ENCODE results near the gene SP1. TPM values are rescaled to one million over a fixed set of nuclear protein-coding genes. Genes with fewer than 3 reads are reported as not detected.
A peak's percentile ranks its signal among the peaks of the same experiment; 100 is the strongest.

SP1 gene
- total RNA-seq, 2 donors from 2014 or later = 50.9 to 65.6 TPM

DNA sequence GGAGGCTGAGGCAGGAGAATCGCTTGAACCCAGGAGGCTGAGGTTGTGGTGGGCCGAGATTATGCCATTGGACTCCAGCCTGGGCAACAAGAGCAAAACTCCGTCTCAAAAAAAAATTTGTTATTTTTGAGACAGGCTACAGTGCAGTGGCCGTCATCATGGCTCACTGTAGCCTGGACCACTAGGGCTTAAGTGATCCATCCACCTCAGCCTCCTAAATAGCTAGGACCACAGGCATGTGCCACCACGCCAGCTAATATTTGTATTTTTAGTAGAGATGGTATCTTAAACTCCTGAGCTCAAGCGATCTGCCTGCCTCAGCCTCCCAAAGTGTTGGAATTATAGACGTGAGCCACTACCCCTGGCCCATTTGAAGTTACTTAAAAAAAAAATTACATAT, 71.0 kb downstream of the SP1 start:
- Histone ChIP-seq H3K36me3 (peaks cover 26% of the 10 kb centered on the region), H3K4me3 (no peak overlapping the region), H3K4me1 (ENCODE audit: control insufficient read depth in 1 of 2, low read depth in 2 of 2) (peaks cover 17 to 22% of the 10 kb centered on the region in 2 donors), H3K27me3 (replicated peaks; ENCODE audit: insufficient read depth) (no peaks in the 10 kb centered on the region), H3K9me3 (no peaks in the 10 kb centered on the region), H3K27ac (no peak overlapping the region)
- no peak for DNase-seq (ENCODE audit: low spot score)
- no peak for TF ChIP-seq CTCF (IDR thresholded peaks at IDR 0.05)
- ATAC-seq (ENCODE audit: insufficient number of reproducible peaks, low FRiP score, low read depth) = no peak

- Histone ChIP-seq H3K27me3 (replicated peaks; ENCODE audit: insufficient read depth) (no peaks in the 10 kb centered on the region), H3K9me3 (no peaks in the 10 kb centered on the region), H3K4me1 (ENCODE audit: control insufficient read depth in 1 of 2, low read depth in 2 of 2) (peaks cover 17 to 22% of the 10 kb centered on the region in 2 donors), H3K27ac (peak within 1 kb of the TSS; percentile 96 to 98), H3K4me3 (peak within 1 kb of the TSS; percentile 99), H3K36me3 (peaks cover 32% of the 10 kb centered on the region)
- peak; percentile 94 for ATAC-seq (ENCODE audit: insufficient number of reproducible peaks, low FRiP score, low read depth)
- TF ChIP-seq CTCF (IDR thresholded peaks at IDR 0.05) = peak; percentile 87
- peak; percentile 93 for DNase-seq (ENCODE audit: low spot score)
Observed at GRCh38 chr12:53451661-53452158, 71.7 kb downstream of the SP1 start, which contains the start of gene PCBP2. PCBP2 (plus strand) TSS chr12:53452102; CDS start chr12:53454801, 2,699 bp downstream.

- ATAC-seq (ENCODE audit: insufficient number of reproducible peaks, low FRiP score, low read depth) (peak; percentile 32), DNase-seq (ENCODE audit: low spot score) (peak; percentile 78)
- Histone ChIP-seq H3K4me1 (ENCODE audit: control insufficient read depth in 1 of 2, low read depth in 2 of 2) (peaks cover 17 to 22% of the 10 kb centered on the region in 2 donors), H3K36me3 (peaks cover 39% of the 10 kb centered on the region), H3K9me3 (no peaks in the 10 kb centered on the region), H3K4me3 (peak overlapping the region; percentile 99), H3K27me3 (replicated peaks; ENCODE audit: insufficient read depth) (no peaks in the 10 kb centered on the region), H3K27ac (peak overlapping the region; percentile 96 to 98)
- TF ChIP-seq CTCF (IDR thresholded peaks at IDR 0.05) = peak; percentile 35
Observed at GRCh38 chr12:53452159-53453077, 72.4 kb downstream of the SP1 start.

GRCh38 chr12:53453953-53454640, 74.1 kb downstream of the SP1 start:
- no peak overlapping the region for H3K27ac ChIP-seq
- no peak for ATAC-seq (ENCODE audit: insufficient number of reproducible peaks, low FRiP score, low read depth)
- peaks cover 17 to 22% of the 10 kb centered on the region in 2 donors for H3K4me1 ChIP-seq (ENCODE audit: control insufficient read depth in 1 of 2, low read depth in 2 of 2)
- H3K9me3 ChIP-seq = no peaks in the 10 kb centered on the region
- peaks cover 45% of the 10 kb centered on the region for H3K36me3 ChIP-seq
- peak overlapping the region; percentile 99 for H3K4me3 ChIP-seq
- DNase-seq (ENCODE audit: low spot score) = no peak
- no peak for TF ChIP-seq CTCF (IDR thresholded peaks at IDR 0.05)
- no peaks in the 10 kb centered on the region for H3K27me3 ChIP-seq (replicated peaks; ENCODE audit: insufficient read depth)

DNA sequence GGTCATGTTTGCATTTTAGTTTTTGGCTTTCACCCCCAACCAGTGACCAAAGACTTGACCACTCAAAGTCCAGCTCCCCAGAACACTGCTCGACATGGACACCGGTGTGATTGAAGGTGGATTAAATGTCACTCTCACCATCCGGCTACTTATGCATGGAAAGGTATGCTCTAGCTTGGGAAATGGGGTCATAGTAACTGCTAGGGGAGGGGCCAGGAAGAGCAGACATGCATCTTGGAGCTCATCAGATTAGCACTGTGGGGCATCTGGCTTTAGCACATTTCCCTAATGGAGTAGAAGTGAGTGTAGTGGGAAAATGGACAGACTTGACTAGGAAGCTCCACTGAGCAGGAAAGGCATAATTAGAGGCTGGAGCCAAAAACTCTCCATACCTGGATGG, 74.7 kb downstream of the SP1 start:
- H3K4me1 ChIP-seq (ENCODE audit: control insufficient read depth in 1 of 2, low read depth in 2 of 2) = peaks cover 17 to 22% of the 10 kb centered on the region in 2 donors
- DNase-seq (ENCODE audit: low spot score) = no peak
- peaks cover 51% of the 10 kb centered on the region for H3K36me3 ChIP-seq
- H3K4me3 ChIP-seq = no peak overlapping the region
- ATAC-seq (ENCODE audit: insufficient number of reproducible peaks, low FRiP score, low read depth) = no peak
- H3K27ac ChIP-seq = no peak overlapping the region
- TF ChIP-seq CTCF (IDR thresholded peaks at IDR 0.05) = no peak
- H3K9me3 ChIP-seq = no peaks in the 10 kb centered on the region
- no peaks in the 10 kb centered on the region for H3K27me3 ChIP-seq (replicated peaks; ENCODE audit: insufficient read depth)

All from thoracic aorta (tissue), 2 donors.